Measurements from ENCODE around the gene MUCL1. TPM values are rescaled to one million over a fixed set of nuclear protein-coding genes. Genes with fewer than 3 reads are reported as not detected.
"Not testable (repeated sequence)": the region's sequence is repeated elsewhere in the genome, so short reads cannot be mapped to it uniquely, and the experiment has no call there.

MUCL1 gene
- polyA plus RNA-seq, 2 donors = not detected

GRCh38 chr12:54888428-54888827, 34.1 kb downstream of the MUCL1 start:
- H3K4me1 ChIP-seq (ENCODE audit: control insufficient read depth in 2 of 2, insufficient read depth in 2 of 2, low read length in 1 of 2); H3K27ac ChIP-seq (ENCODE audit: low read depth in 2 of 2, low read length in 1 of 2); H3K4me3 ChIP-seq (ENCODE audit: low read depth in 1 of 2, low read length in 2 of 2); H3K27me3 ChIP-seq (ENCODE audit: control insufficient read depth in 1 of 2, insufficient read depth in 2 of 2, low read length in 2 of 2); H3K9me3 ChIP-seq (ENCODE audit: control insufficient read depth in 2 of 2, insufficient read depth in 1 of 2, low read depth in 1 of 2, low read length in 1 of 2); H3K36me3 ChIP-seq (ENCODE audit: control insufficient read depth in 2 of 2, insufficient read depth in 2 of 2, low read length in 1 of 2): not testable (repeated sequence)
- WGBS, 2 donors = 87 to 89% methylated on average over 11 of the region's 11 CpGs

- WGBS, 2 donors = 89% methylated on average over 3 of the region's 3 CpGs
- H3K27me3 ChIP-seq (ENCODE audit: control insufficient read depth in 1 of 2, insufficient read depth in 2 of 2, low read length in 2 of 2) = no peaks in the 10 kb centered on the region
- H3K27ac ChIP-seq (ENCODE audit: low read depth in 2 of 2, low read length in 1 of 2) = no peak overlapping the region
- H3K4me1 ChIP-seq (ENCODE audit: control insufficient read depth in 2 of 2, insufficient read depth in 2 of 2, low read length in 1 of 2) = no peaks in the 10 kb centered on the region
- H3K4me3 ChIP-seq (ENCODE audit: low read depth in 1 of 2, low read length in 2 of 2) = no peak overlapping the region
- peaks cover 0 to 3% of the 10 kb centered on the region in 2 donors for H3K9me3 ChIP-seq (ENCODE audit: control insufficient read depth in 2 of 2, insufficient read depth in 1 of 2, low read depth in 1 of 2, low read length in 1 of 2)
- no peaks in the 10 kb centered on the region for H3K36me3 ChIP-seq (ENCODE audit: control insufficient read depth in 2 of 2, insufficient read depth in 2 of 2, low read length in 1 of 2)
Measured at GRCh38 chr12:54890339-54890738, 36.0 kb downstream of the MUCL1 start.

- Histone ChIP-seq H3K9me3 (ENCODE audit: control insufficient read depth in 2 of 2, insufficient read depth in 1 of 2, low read depth in 1 of 2, low read length in 1 of 2) (peaks cover 0 to 3% of the 10 kb centered on the region in 2 donors), H3K4me1 (ENCODE audit: control insufficient read depth in 2 of 2, insufficient read depth in 2 of 2, low read length in 1 of 2) (no peaks in the 10 kb centered on the region), H3K27me3 (ENCODE audit: control insufficient read depth in 1 of 2, insufficient read depth in 2 of 2, low read length in 2 of 2) (no peaks in the 10 kb centered on the region), H3K36me3 (ENCODE audit: control insufficient read depth in 2 of 2, insufficient read depth in 2 of 2, low read length in 1 of 2) (no peaks in the 10 kb centered on the region), H3K4me3 (ENCODE audit: low read depth in 1 of 2, low read length in 2 of 2) (no peak overlapping the region), H3K27ac (ENCODE audit: low read depth in 2 of 2, low read length in 1 of 2) (no peak overlapping the region)
- 43 to 52% methylated on average over 3 of the region's 3 CpGs for WGBS, 2 donors
Measured at GRCh38 chr12:54891717-54892478, 37.6 kb downstream of the MUCL1 start.

Other genes with a start within 250 kb of the MUCL1 start
- gene LACRT, start 219.6 kb upstream of the MUCL1 start, polyA plus RNA-seq = not detected
- gene DCD, start 206.2 kb upstream of the MUCL1 start, polyA plus RNA-seq = not detected
- gene TESPA1, start 130.2 kb downstream of the MUCL1 start, polyA plus RNA-seq = under 1 TPM; 0.26 to 0.32 TPM
- gene NEUROD4, start 165.5 kb downstream of the MUCL1 start, polyA plus RNA-seq = not detected

All from esophagus (tissue), 2 donors.